Chondrocyte (in vitro differentiated cells): ENCODE measurements around the gene DHX38. TPM values are rescaled to one million over a fixed set of nuclear protein-coding genes. Genes with fewer than 3 reads are reported as not detected.
"Not testable (repeated sequence)": the region's sequence is repeated elsewhere in the genome, so short reads cannot be mapped to it uniquely, and the experiment has no call there.

Experiments used
- DNase-seq: peaks from one replicate; pipeline ENCODE4 v3.0.0; 2021; ENCODE audit warnings: mixed read lengths, low spot score
- H3K27ac Mint-ChIP-seq: one replicate; pipeline ENCODE4 v1.8.0; 2021; ENCODE audit warnings: mild to moderate bottlenecking, moderate library complexity, mixed read lengths; ENCODE audit not compliant: unreplicated experiment
- H3K27me3 Mint-ChIP-seq: 2 replicates; pipeline ENCODE4 v1.8.0; 2021; ENCODE audit warnings: low read depth, mixed read lengths
- H3K36me3 Mint-ChIP-seq: 2 replicates; pipeline ENCODE4 v1.8.0; 2021; ENCODE audit warnings: low read depth, mixed read lengths
- H3K4me1 Mint-ChIP-seq: 2 replicates; pipeline ENCODE4 v1.8.0; 2021; ENCODE audit warnings: low read depth, mild to moderate bottlenecking, mixed read lengths
- H3K4me3 Mint-ChIP-seq: one replicate; pipeline ENCODE4 v1.8.0; 2021; ENCODE audit warnings: mild to moderate bottlenecking, moderate library complexity, mixed read lengths; ENCODE audit not compliant: unreplicated experiment
- H3K9me3 Mint-ChIP-seq: 2 replicates; pipeline ENCODE4 v1.8.0; 2021; ENCODE audit warnings: low read depth, mixed read lengths
- CTCF ChIP-seq: fragments of 200-600 bp; sonication (generic); IDR thresholded peaks from 2 replicates; pipeline ENCODE4 v1.5.0; 2021; ENCODE audit warnings: antibody characterized with exemption, mild to moderate bottlenecking, moderate library complexity
- total RNA-seq: library from RNA; stranded (reverse); gene quantifications from 3 replicates; pipeline ENCODE4 v1.2.1, GENCODE V29; 2021

The DHX38 gene
- total RNA-seq, 1 donor from 2014 or later, result 44.9 TPM

GRCh38 chr16:72073560-72074230, 20.0 kb upstream of the DHX38 start:
- H3K36me3 Mint-ChIP-seq, result peaks cover 1% of the 10 kb centered on the region
- DNase-seq, result no peak
- no peak overlapping the region for H3K4me3 Mint-ChIP-seq
- TF ChIP-seq CTCF, result no peak
- peaks cover 4% of the 10 kb centered on the region for H3K4me1 Mint-ChIP-seq
- no peaks in the 10 kb centered on the region for H3K9me3 Mint-ChIP-seq
- H3K27ac Mint-ChIP-seq, result no peak overlapping the region
- H3K27me3 Mint-ChIP-seq, result no peaks in the 10 kb centered on the region

DNA sequence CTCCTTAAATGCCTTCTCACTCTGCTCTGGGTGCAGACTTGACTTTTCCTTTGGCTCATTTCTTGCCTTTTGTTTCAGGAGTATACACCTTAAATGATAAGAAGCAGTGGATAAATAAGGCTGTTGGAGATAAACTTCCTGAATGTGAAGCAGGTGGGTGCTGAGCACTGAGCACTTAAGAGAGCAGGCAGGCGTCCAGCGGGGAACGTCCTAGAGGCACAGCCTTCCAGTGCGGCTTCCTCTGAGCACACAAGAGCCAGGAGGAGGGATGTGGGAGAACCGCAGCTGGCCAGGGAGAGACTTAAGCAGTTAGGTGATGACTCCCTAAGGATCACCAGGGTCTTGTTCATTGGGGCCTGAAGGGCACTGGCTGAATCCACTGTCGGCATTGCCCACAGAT, 18.6 kb upstream of the DHX38 start:
- H3K36me3 Mint-ChIP-seq, H3K4me3 Mint-ChIP-seq, H3K4me1 Mint-ChIP-seq, H3K27me3 Mint-ChIP-seq, H3K9me3 Mint-ChIP-seq, H3K27ac Mint-ChIP-seq, DNase-seq: not testable (repeated sequence)

GRCh38 chr16:72076991-72077706, 16.5 kb upstream of the DHX38 start:
- not testable (repeated sequence) for H3K36me3 Mint-ChIP-seq, H3K4me3 Mint-ChIP-seq, DNase-seq, H3K27me3 Mint-ChIP-seq, H3K9me3 Mint-ChIP-seq, H3K4me1 Mint-ChIP-seq, H3K27ac Mint-ChIP-seq

GRCh38 chr16:72083778-72084404, 9.8 kb upstream of the DHX38 start:
- Mint-ChIP-seq H3K27me3 (no peaks in the 10 kb centered on the region), H3K4me1 (no peaks in the 10 kb centered on the region), H3K27ac (no peak overlapping the region), H3K9me3 (peaks cover 3% of the 10 kb centered on the region), H3K36me3 (peaks cover 23% of the 10 kb centered on the region), H3K4me3 (no peak overlapping the region)
- TF ChIP-seq CTCF, result no peak
- no peak for DNase-seq

DNA sequence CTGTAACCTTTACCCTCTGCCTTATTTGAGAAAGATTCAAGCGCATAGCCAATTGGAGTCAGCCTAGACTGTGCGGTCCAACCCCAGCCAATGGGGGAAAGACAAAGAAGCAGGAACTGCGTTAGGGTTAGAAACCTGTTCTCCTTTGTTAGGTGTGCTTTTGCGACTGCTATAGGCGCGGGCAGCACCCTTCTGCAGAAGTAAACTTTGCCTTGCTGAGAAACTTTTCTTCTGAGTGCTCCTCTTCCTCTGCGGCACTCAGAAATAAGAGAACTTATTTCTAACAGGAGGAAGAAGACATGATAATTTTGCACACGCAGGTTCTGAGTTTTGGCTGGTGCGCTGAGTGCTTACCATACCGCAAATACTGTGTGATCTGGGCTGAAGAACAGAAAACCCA, 9.2 kb upstream of the DHX38 start:
- Mint-ChIP-seq H3K27me3 (no peaks in the 10 kb centered on the region), H3K9me3 (peaks cover 3% of the 10 kb centered on the region), H3K27ac (no peak overlapping the region), H3K4me1 (no peaks in the 10 kb centered on the region), H3K4me3 (no peak overlapping the region), H3K36me3 (peaks cover 24% of the 10 kb centered on the region)
- no peak for TF ChIP-seq CTCF
- DNase-seq, result no peak

GRCh38 chr16:72085002-72085401, 8.6 kb upstream of the DHX38 start:
- no peak for DNase-seq
- Mint-ChIP-seq H3K36me3 (peaks cover 26% of the 10 kb centered on the region), H3K9me3 (peaks cover 3% of the 10 kb centered on the region), H3K4me3 (no peak overlapping the region), H3K4me1 (no peaks in the 10 kb centered on the region), H3K27ac (no peak overlapping the region), H3K27me3 (no peaks in the 10 kb centered on the region)
- TF ChIP-seq CTCF, result no peak
